Activated CD8-positive, alpha-beta memory T cell treated with anti-CD3 and anti-CD28 coated beads, Interleukin-2, amount 50 U/mL, for 1 hour (primary cell): ENCODE results near the gene PAX7.
"Not testable (repeated sequence)": the region's sequence is repeated elsewhere in the genome, so short reads cannot be mapped to it uniquely, and the experiment has no call there.

Experiments
- DNase-seq: peaks from one replicate; pipeline ENCODE4 v3.0.0-alpha.2; 2020; ENCODE audit errors: extremely low read depth

The PAX7 gene

GRCh38 chr1:18727956-18728355 is 97.3 kb downstream of the PAX7 start:
- DNase-seq, result no peak

GRCh38 chr1:18730321-18730720 is 99.7 kb downstream of the PAX7 start:
- DNase-seq, result no peak

- DNase-seq, result no peak
Measured at GRCh38 chr1:18731148-18731547, 100.5 kb downstream of the PAX7 start.

GRCh38 chr1:18731591-18732235 is 101.1 kb downstream of the PAX7 start:
- no peak for DNase-seq

- DNase-seq, result no peak
Measured at GRCh38 chr1:18732686-18733085, 102.0 kb downstream of the PAX7 start.

GRCh38 chr1:18734001-18734400 is 103.4 kb downstream of the PAX7 start:
- DNase-seq, result no peak

- no peak for DNase-seq
Measured at GRCh38 chr1:18734461-18735223, 104.0 kb downstream of the PAX7 start.

- DNase-seq, result no peak
Measured at GRCh38 chr1:18735224-18735997, 104.8 kb downstream of the PAX7 start.

GRCh38 chr1:18736958-18737357 is 106.3 kb downstream of the PAX7 start:
- DNase-seq, result no peak

GRCh38 chr1:18738126-18738525 is 107.5 kb downstream of the PAX7 start:
- no peak for DNase-seq

GRCh38 chr1:18738617-18739016 is 108.0 kb downstream of the PAX7 start:
- DNase-seq, result no peak

GRCh38 chr1:18739408-18739807 is 108.8 kb downstream of the PAX7 start:
- no peak for DNase-seq

- no peak for DNase-seq
Measured at GRCh38 chr1:18739897-18740296, 109.3 kb downstream of the PAX7 start.

GRCh38 chr1:18740617-18741016 is 110.0 kb downstream of the PAX7 start:
- DNase-seq, result no peak

GRCh38 chr1:18743233-18743632 is 112.6 kb downstream of the PAX7 start:
- no peak for DNase-seq

- DNase-seq, result not testable (repeated sequence)
Measured at GRCh38 chr1:18744381-18744780, 113.7 kb downstream of the PAX7 start.

GRCh38 chr1:18746981-18747380 is 116.3 kb downstream of the PAX7 start:
- DNase-seq, result no peak

- DNase-seq, result no peak
Measured at GRCh38 chr1:18747671-18748070, 117.0 kb downstream of the PAX7 start.

- no peak for DNase-seq
Measured at GRCh38 chr1:18748435-18748834, 117.8 kb downstream of the PAX7 start.

- no peak for DNase-seq
Measured at GRCh38 chr1:18749569-18749968, 118.9 kb downstream of the PAX7 start.

GRCh38 chr1:18750600-18750999 is 120.0 kb downstream of the PAX7 start:
- no peak for DNase-seq

- DNase-seq, result no peak
Measured at GRCh38 chr1:18751425-18751824, 120.8 kb downstream of the PAX7 start.

- DNase-seq, result no peak
Measured at GRCh38 chr1:18752409-18752808, 121.8 kb downstream of the PAX7 start.
